HG03135 (cell line): Measurements from ENCODE around the gene PPP1R11.
"Not testable (repeated sequence)": the region's sequence is repeated elsewhere in the genome, so short reads cannot be mapped to it uniquely, and the experiment has no call there.

Experiments
- ATAC-seq: cut with Tn5 transposase; IDR thresholded peaks from one replicate; pipeline ENCODE4 v1.9.1; 2021; ENCODE audit warnings: mild to moderate bottlenecking, moderate library complexity; ENCODE audit not compliant: unreplicated experiment

Gene PPP1R11

GRCh38 chr6:30093951-30094661 lies 27.1 kb downstream of the PPP1R11 start:
- no peak for ATAC-seq

GRCh38 chr6:30096829-30097228 lies 29.8 kb downstream of the PPP1R11 start:
- ATAC-seq: no peak

- no peak for ATAC-seq
These were observed 31.1 kb downstream of the PPP1R11 start for GRCh38 chr6:30097902-30098768.

- no peak for ATAC-seq
These were observed 33.2 kb downstream of the PPP1R11 start for GRCh38 chr6:30100154-30100553.

- no peak for ATAC-seq
These were observed 33.8 kb downstream of the PPP1R11 start for GRCh38 chr6:30100585-30101443.

GRCh38 chr6:30101444-30102413 lies 34.7 kb downstream of the PPP1R11 start:
- ATAC-seq: no peak

- ATAC-seq: no peak
These were observed 35.5 kb downstream of the PPP1R11 start for GRCh38 chr6:30102414-30102969.

GRCh38 chr6:30102970-30103871 lies 36.2 kb downstream of the PPP1R11 start:
- ATAC-seq: peak; percentile 63

- no peak for ATAC-seq
These were observed 36.8 kb downstream of the PPP1R11 start for GRCh38 chr6:30103872-30104179.

- ATAC-seq: no peak
These were observed 37.7 kb downstream of the PPP1R11 start for GRCh38 chr6:30104661-30105060.

GRCh38 chr6:30111266-30111856 lies 44.4 kb downstream of the PPP1R11 start:
- ATAC-seq: no peak

GRCh38 chr6:30112402-30112994 lies 45.5 kb downstream of the PPP1R11 start:
- no peak for ATAC-seq

- ATAC-seq: no peak
These were observed 46.2 kb downstream of the PPP1R11 start, which contains the start of gene TRIM31 for GRCh38 chr6:30113003-30113759. Gene TRIM31 (minus strand): TSS chr6:30113090. CDS start chr6:30112805, 285 bp downstream.

- no peak for ATAC-seq
These were observed 46.8 kb downstream of the PPP1R11 start for GRCh38 chr6:30113841-30114240.

- ATAC-seq: no peak
These were observed 49.7 kb downstream of the PPP1R11 start for GRCh38 chr6:30116724-30117123.

- not testable (repeated sequence) for ATAC-seq
These were observed 51.7 kb downstream of the PPP1R11 start for GRCh38 chr6:30118691-30119090.
